ENCODE results near the gene EGR1.
A peak's percentile ranks its signal among the peaks of the same experiment; 100 is the strongest.

The EGR1 gene

DNA sequence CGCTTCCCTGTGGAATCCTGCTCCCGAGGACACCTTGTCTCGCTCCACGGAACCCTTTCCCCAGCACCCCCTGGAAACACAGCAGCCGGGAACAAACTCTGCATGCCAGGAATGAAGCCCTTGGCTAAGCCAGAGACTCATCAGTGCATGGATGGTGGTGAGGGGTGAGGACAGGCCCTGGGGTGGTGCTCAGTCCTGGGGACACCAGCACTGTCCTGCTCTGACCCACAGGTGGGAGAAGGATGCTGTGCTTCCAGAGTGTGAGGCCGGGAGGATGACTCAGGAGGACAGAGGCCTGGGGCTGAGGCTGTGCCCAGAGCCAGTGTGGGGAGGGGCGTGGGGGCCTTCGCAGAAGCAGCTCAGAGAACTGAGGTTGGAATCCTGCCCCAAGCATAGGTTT, 11.2 kb upstream of the EGR1 start:
- DNase-seq = no peak

DNA sequence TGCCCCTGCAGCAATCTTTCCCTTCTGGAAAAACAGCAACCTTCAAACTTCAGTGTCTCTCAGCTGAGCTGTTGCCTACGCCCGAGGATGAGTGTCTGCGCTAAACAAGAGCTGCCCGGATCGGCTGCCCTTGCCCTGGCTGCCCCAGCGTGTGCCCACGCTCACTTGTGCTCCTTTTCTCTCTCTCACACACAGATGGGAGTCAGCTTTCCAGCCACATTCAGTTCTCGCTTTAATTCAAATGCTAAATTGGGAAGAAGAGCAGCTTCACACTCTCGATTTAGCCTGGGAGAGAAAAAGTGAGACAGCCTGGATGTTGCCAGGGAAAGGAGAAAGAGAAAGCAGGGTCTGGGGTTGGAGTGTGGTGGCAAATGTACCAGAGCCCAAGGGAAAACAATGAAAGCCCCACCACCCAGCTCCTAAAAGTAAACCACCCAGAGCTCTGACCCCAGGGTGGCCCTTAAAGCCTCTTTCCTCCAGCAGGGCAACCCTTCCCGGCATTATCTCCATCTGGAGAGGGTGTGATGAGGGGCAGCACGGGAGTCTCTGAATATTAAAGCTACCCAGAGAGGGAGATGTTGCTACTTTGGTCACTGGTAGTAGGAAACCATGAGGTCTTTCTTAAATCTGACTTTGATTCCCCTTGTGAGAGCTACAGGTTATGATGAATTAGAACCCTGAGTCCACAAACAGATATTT, 9.9 kb upstream of the EGR1 start:
- DNase-seq = no peak

DNA sequence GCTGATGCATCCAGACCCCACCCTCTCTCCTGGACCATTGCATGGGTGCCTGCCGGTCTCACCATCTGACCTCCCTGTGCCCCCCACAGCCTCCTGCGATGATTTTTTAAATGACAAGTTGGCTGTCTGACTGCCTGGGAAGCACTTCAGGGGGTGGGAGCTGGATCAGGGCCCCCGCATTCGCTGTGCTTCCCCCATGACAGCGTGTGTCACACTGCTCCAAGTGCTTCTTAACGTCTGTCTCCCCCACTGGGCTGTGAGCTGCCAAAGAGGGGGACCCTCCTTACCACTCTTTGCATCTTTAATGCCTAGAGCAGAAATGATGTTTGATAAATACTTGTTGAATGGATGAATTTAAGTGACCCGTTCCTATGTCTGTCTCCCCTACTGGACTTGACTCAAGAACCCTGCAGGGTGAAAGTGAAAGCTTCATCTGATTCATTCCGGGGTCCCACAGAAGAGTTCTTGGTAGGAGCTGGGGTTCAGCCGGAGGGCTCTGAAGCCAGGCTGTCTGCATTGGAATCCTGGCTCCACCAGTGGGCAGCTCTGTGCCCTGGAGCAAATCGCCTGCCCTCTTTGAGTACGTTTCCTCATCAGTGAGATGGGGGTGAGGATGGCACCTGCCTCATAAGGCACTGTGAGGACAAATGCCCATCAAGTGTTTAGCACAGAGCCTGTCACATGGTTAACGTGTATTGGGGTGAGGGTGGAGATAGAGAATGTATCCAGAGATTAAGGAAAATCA, 7.6 kb upstream of the EGR1 start:
- DNase-seq = no peak

DNA sequence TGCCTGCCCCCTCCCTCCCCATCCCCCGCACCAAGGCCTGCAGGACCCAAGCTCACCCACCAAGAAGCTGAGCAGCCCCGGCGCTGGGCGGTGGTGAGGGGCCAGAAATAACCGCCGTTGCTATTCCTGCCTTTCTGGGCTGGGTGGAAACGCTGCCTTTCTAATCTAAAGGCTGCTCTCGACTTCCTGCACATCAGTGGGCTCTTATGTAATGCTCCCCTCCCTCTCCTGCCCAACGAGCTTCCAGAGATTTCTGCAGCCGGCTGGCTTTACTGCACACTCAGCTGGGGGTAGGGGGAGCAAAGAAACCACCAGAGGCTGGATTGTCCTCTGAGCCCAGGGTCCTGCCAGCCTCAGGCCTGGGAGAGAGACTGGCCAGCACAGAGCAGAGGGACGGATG, 6.9 kb upstream of the EGR1 start:
- no peak for DNase-seq

DNA sequence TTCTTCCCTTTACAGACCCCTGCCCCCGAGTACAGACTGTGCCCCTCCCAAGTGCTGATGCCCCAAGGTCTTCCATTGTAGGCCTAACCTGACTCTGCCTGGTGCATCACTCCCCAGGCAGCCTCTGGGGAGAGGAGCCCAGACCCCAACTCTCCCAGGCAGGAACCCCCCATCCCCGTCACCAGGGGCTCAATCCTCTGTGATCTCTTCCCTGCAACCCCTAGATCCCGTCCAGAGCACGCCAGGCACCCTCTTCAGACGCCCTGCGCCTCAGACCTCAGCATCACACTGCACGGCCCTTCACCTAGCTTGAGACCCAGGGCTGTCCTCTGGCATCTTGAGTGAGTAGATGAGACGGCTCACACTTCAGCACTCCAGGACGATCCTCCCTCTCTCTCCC, 6.4 kb upstream of the EGR1 start:
- DNase-seq = no peak

DNA sequence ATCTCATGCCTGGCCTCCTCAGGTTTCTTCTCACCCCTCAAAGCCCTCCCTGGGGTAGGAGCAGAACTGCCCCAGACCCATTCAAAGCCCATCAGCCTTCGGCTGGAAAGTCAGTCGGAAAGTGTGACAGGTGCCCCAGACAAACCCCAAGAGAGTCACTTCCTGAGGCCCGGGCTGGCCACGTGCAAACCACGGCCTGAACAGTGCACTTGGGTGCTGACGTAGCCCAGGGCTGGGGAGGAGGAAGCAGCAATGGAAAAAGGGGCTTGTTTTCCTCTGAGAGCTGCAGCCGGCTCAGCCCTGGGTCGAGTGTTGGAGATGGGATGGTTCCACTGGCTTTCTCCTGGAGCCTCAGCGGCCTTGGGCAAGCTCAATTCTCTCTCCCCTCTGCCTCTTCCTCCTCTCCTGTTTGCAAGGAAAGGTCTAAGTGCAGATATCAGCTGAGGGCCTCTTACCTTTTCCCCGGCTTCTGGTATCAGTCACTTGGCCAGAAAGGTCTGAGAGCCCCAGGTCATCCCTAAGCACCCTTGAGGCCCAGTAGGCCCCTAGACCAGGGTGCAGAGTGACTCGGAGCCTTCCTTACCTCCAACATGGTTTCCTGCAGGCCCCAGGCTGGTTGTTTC, 5.9 kb upstream of the EGR1 start:
- no peak for DNase-seq

DNA sequence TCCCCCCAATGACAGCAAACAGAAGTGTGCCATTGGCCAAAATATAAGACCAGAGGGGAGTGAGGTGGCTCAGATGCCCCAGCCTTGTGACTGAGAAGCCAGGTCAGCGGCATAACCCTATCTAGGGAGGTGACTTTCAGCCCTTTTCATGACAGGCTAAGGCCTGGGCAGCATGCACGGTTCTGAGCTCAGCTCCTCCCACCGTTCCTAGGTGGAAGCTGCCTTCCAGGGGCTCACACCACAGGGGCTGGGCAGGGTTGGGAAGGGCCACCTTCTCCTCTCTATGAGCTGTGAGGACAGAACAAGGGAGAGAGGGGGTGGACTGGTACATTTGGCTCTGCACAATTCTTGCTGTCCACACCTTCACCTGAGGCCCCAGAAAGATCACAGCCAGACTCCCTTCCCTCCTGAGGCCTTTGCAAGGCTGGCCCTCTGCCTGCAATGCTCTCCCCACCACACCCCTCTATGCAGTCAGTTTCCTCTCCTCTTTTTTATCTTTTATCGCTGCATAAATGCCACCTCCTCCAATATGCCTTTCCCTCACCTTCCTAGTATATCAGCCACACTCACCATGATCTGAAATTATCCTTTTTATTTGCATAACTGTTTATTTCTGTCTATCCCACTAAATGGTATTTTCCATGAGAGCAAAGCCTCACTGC, 5.1 kb upstream of the EGR1 start:
- DNase-seq = no peak

DNA sequence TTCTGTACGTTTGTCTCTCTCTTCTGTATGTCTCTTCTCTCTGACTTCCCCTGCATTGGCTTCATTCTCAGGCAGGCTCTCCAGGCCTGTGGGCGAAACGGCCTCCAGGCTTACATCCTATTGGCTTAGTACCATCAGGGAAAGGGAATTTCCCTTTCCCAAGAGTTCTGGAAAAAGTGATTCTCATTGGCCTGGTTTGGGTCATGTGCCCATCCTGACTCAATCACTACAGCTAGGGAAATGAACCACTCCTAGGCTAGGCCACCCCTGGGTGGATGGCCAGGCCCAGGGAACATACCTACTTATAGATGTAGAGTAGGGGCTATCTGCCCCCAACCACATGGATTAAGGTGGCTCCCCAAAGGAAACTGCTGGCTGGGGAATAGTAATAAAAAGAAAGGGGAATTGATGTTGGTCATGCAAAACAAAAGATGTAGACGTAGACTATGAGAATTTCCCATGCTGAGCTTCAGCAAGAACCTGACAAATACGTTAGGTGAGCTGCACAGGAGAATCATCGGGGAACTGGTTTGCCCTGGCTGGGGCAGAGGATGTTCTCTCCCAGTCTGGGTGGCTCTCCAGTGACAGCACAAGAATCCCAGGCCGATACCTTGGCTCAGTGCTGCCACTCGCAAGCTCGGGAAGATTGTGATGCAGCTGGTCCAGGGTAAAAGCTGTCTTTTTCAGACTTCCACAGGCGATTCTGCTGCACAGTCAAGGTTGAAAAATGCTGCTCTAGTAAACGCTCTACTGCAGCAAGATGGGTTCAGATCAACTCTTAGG, 3.7 kb upstream of the EGR1 start:
- no peak for DNase-seq

DNA sequence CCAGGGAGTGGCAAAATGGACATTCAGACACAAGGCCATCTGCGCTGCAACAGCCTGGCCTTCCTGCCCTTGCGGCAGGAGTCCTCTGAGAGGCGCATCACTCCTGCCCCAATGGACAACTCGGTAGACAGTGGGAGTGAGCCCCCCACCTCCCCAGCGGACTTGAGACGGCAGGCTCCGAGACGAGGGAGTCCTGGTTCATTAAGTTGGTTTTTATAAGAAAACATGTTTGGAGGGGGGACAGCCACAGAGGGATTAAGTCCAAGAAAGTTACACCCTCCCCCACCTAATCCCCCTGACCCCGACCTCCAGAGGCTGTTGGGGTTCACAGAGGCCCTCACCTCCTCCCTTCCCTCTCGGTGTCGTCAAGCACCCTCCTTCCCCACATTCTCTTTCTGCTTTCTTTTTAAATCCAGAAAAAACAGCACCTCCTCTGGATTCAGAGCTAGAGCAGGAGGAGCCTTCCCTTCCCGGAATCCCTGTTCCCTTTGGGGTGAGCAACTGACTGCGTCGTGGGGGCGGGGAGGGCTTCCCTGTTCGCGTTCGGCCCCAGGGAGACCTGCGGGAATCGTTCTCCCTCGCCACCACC, 1.8 kb upstream of the EGR1 start:
- no peak for DNase-seq

DNA sequence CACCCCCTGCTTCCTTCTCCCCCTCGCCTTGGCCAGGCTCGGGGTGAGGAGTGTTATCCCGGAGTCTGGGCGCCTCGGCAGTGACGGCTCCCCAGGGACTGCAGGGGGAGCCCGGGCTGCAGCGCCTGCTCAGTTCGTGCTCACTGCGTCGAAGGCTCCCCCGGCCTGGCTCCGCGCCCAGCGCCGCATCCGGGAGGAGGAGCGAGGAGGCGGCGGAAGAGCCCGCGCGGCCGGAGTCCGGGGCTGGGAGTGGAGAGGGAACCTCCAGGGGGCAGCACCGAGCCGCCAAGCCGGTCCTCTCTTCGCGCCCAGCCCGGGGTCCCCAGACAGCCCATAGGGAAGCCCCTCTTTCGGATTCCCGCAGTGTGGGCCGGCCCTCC, 1.3 kb upstream of the EGR1 start:
- DNase-seq = peak; percentile 85

DNA sequence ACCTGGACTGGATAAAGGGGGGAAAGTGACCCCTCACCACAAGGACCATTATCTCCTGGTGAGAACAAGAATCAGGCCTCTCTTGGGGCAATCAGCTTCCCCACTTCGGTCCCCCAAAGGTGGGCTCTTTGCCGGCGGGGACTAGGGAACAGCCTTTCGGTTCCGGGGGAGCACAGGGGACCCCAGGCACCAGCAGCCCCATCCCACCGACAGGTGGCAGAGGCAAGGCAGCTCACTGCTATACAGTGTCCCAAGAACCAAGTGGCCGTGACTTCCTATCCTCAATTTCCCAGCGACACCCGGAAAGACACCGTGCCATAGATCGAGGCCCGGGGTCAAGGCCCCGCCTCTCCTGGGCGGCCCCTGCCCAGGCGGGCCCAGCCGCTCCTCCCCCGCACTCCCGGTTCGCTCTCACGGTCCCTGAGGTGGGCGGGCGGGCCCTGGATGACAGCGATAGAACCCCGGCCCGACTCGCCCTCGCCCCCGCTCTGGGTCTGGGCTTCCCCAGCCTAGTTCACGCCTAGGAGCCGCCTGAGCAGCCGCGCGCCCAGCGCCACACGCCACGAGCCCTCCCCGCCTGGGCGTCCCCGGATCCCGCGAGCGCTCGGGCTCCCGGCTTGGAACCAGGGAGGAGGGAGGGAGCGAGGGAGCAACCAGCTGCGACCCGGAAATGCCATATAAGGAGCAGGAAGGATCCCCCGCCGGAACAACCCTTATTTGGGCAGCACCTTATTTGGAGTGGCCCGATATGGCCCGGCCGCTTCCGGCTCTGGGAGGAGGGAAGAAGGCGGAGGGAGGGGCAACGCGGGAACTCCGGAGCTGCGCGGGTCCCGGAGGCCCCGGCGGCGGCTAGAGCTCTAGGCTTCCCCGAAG, 655 bp upstream of the EGR1 start:
- DNase-seq = peak; percentile 91

DNA sequence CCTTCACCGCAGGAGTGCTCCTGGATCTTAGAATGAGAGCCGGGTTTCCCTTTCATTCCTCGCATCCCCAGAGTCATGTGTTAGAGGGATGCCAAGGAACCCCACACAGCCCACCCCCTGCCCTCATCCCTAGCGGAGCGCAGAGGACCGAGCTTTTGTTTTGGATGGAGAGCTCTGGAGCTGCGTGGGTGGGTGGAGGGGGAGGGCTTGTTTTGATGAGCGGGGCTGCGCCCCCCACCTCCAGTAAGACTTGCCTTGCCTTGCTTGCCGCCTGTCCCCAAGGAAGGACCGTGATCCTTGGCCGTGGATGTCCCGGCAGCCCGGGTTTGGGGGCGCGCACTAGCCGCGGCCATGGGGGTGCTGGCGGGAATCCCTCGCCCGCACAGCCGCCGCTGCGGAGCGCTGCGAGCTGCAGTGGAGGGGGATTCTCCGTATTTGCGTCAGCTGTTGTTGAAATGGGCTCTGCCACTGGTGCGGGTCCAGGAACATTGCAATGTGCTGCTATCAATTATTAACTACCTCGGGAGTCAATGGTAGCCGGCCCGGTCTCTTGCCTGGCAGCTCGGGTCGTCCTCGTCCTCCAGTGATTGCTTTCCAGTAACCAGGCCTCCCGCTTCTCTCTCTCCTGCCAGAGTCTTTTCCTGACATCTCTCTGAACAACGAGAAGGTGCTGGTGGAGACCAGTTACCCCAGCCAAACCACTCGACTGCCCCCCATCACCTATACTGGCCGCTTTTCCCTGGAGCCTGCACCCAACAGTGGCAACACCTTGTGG, 1.0 kb downstream of the EGR1 start:
- no peak for DNase-seq

DNA sequence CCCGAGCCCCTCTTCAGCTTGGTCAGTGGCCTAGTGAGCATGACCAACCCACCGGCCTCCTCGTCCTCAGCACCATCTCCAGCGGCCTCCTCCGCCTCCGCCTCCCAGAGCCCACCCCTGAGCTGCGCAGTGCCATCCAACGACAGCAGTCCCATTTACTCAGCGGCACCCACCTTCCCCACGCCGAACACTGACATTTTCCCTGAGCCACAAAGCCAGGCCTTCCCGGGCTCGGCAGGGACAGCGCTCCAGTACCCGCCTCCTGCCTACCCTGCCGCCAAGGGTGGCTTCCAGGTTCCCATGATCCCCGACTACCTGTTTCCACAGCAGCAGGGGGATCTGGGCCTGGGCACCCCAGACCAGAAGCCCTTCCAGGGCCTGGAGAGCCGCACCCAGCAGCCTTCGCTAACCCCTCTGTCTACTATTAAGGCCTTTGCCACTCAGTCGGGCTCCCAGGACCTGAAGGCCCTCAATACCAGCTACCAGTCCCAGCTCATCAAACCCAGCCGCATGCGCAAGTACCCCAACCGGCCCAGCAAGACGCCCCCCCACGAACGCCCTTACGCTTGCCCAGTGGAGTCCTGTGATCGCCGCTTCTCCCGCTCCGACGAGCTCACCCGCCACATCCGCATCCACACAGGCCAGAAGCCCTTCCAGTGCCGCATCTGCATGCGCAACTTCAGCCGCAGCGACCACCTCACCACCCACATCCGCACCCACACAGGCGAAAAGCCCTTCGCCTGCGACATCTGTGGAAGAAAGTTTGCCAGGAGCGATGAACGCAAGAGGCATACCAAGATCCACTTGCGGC, 1.8 kb downstream of the EGR1 start:
- DNase-seq = no peak

DNA sequence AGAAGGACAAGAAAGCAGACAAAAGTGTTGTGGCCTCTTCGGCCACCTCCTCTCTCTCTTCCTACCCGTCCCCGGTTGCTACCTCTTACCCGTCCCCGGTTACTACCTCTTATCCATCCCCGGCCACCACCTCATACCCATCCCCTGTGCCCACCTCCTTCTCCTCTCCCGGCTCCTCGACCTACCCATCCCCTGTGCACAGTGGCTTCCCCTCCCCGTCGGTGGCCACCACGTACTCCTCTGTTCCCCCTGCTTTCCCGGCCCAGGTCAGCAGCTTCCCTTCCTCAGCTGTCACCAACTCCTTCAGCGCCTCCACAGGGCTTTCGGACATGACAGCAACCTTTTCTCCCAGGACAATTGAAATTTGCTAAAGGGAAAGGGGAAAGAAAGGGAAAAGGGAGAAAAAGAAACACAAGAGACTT, 2.4 kb downstream of the EGR1 start:
- no peak for DNase-seq

DNA sequence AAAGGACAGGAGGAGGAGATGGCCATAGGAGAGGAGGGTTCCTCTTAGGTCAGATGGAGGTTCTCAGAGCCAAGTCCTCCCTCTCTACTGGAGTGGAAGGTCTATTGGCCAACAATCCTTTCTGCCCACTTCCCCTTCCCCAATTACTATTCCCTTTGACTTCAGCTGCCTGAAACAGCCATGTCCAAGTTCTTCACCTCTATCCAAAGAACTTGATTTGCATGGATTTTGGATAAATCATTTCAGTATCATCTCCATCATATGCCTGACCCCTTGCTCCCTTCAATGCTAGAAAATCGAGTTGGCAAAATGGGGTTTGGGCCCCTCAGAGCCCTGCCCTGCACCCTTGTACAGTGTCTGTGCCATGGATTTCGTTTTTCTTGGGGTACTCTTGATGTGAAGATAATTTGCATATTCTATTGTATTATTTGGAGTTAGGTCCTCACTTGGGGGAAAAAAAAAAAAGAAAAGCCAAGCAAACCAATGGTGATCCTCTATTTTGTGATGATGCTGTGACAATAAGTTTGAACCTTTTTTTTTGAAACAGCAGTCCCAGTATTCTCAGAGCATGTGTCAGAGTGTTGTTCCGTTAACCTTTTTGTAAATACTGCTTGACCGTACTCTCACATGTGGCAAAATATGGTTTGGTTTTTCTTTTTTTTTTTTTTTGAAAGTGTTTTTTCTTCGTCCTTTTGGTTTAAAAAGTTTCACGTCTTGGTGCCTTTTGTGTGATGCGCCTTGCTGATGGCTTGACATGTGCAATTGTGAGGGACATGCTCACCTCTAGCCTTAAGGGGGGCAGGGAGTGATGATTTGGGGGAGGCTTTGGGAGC, 3.1 kb downstream of the EGR1 start:
- DNase-seq = no peak

DNA sequence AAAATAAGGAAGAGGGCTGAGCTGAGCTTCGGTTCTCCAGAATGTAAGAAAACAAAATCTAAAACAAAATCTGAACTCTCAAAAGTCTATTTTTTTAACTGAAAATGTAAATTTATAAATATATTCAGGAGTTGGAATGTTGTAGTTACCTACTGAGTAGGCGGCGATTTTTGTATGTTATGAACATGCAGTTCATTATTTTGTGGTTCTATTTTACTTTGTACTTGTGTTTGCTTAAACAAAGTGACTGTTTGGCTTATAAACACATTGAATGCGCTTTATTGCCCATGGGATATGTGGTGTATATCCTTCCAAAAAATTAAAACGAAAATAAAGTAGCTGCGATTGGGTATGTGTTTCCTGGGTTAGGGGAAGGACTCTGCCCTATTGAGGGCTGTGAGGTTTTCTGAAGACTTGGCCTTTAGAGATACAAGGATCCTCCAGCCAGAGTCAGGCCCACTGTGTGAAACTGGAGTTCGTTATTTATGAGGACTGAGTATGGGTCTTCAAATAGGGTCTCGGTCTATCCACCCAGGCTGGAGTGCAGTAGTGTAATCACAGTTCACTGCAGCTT, 3.8 kb downstream of the EGR1 start:
- no peak for DNase-seq

DNA sequence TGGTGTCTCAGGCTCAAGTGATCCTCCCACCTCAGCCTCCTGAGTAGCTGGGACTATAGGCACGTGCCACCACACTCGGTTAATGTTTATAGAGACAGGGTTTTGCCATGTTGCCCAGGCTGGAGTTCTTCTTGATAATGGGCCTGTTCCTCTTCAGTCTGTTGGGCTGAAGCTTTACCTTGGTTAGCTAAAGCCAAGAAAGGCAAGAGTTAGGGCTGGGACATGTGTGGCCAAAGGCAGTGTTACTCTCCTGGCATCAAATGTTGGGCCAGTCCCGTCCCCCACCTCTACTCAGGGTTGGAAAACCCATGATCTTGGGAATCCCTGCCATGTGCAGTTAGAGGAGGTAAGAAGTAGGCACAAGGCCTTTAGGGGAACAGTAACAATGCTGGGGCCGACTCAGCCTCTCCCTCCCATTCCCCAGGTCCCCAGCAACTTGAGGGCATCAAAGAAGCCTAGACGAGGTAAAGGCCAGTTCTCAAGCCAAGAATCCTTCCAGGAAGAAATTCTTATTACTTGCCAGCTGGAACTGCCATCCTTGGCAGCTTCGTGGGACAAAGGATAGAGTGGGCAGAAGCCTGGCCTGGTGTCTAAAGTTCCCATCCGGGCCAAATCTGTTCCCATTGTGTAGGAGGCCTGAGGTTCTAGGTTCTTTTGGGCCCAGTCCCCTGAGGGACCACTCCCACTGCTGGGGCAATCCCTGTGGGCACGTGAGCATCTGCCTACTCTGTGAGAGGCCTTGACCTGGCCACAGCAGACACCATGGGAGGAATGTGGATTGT, 4.5 kb downstream of the EGR1 start:
- no peak for DNase-seq

Measured in NCI-H1105 treated with DMSO at 0.1 percent for 48 hours (cell line).